ENCODE measurements around the gene HCN1.
"Not testable (repeated sequence)": the region's sequence is repeated elsewhere in the genome, so short reads cannot be mapped to it uniquely, and the experiment has no call there.

Gene HCN1

GRCh38 chr5:45336464-45336863 lies 359.7 kb downstream of the HCN1 start:
- no peak overlapping the region for H3K4me2 ChIP-seq (ENCODE audit: low read length)
- H3K79me2 ChIP-seq (ENCODE audit: control insufficient read depth, low read length): no peaks in the 10 kb centered on the region
- no peaks in the 10 kb centered on the region for H3F3A ChIP-seq (ENCODE audit: control insufficient read depth, insufficient read depth)
- H3K27me3 ChIP-seq (ENCODE audit: control insufficient read depth, low read length): no peaks in the 10 kb centered on the region
- no peaks in the 10 kb centered on the region for H3K36me3 ChIP-seq (ENCODE audit: control insufficient read depth, low read length)
- H3K4me1 ChIP-seq (ENCODE audit: control insufficient read depth, low read length): no peaks in the 10 kb centered on the region
- H3K9me3 ChIP-seq (ENCODE audit: control insufficient read depth, insufficient read depth, low read length): no peaks in the 10 kb centered on the region
- H3K4me3 ChIP-seq (ENCODE audit: low read length): no peak overlapping the region
- H3K27ac ChIP-seq (ENCODE audit: low read depth, low read length): no peak overlapping the region
- no peaks in the 10 kb centered on the region for H3K9me2 ChIP-seq (replicated peaks; ENCODE audit: control insufficient read depth, low read length)
- no peaks in the 10 kb centered on the region for H4K20me1 ChIP-seq (ENCODE audit: control insufficient read depth, insufficient read depth, low read depth, low read length)
- TF ChIP-seq CTCF (IDR thresholded peaks at IDR 0.05; ENCODE audit: low read depth, low read length, poor library complexity, severe bottlenecking) (no peak), EZH2phosphoT487 (IDR thresholded peaks at IDR 0.05; ENCODE audit: borderline replicate concordance, low read length) (no peak)

GRCh38 chr5:45335978-45336377 lies 360.2 kb downstream of the HCN1 start:
- no peaks in the 10 kb centered on the region for H3K36me3 ChIP-seq (ENCODE audit: control insufficient read depth, low read length)
- H3K27ac ChIP-seq (ENCODE audit: low read depth, low read length): no peak overlapping the region
- TF ChIP-seq CTCF (IDR thresholded peaks at IDR 0.05; ENCODE audit: low read depth, low read length, poor library complexity, severe bottlenecking) (no peak), EZH2phosphoT487 (IDR thresholded peaks at IDR 0.05; ENCODE audit: borderline replicate concordance, low read length) (no peak)
- H3K27me3 ChIP-seq (ENCODE audit: control insufficient read depth, low read length): no peaks in the 10 kb centered on the region
- H4K20me1 ChIP-seq (ENCODE audit: control insufficient read depth, insufficient read depth, low read depth, low read length): no peaks in the 10 kb centered on the region
- H3F3A ChIP-seq (ENCODE audit: control insufficient read depth, insufficient read depth): no peaks in the 10 kb centered on the region
- H3K79me2 ChIP-seq (ENCODE audit: control insufficient read depth, low read length): no peaks in the 10 kb centered on the region
- H3K9me2 ChIP-seq (replicated peaks; ENCODE audit: control insufficient read depth, low read length): no peaks in the 10 kb centered on the region
- no peak overlapping the region for H3K4me2 ChIP-seq (ENCODE audit: low read length)
- no peaks in the 10 kb centered on the region for H3K9me3 ChIP-seq (ENCODE audit: control insufficient read depth, insufficient read depth, low read length)
- H3K4me1 ChIP-seq (ENCODE audit: control insufficient read depth, low read length): no peaks in the 10 kb centered on the region
- no peak overlapping the region for H3K4me3 ChIP-seq (ENCODE audit: low read length)

GRCh38 chr5:45335346-45335745 lies 360.8 kb downstream of the HCN1 start:
- no peaks in the 10 kb centered on the region for H3K27me3 ChIP-seq (ENCODE audit: control insufficient read depth, low read length)
- no peaks in the 10 kb centered on the region for H3K9me2 ChIP-seq (replicated peaks; ENCODE audit: control insufficient read depth, low read length)
- H3F3A ChIP-seq (ENCODE audit: control insufficient read depth, insufficient read depth): no peaks in the 10 kb centered on the region
- H3K27ac ChIP-seq (ENCODE audit: low read depth, low read length): no peak overlapping the region
- no peaks in the 10 kb centered on the region for H3K36me3 ChIP-seq (ENCODE audit: control insufficient read depth, low read length)
- H3K79me2 ChIP-seq (ENCODE audit: control insufficient read depth, low read length): no peaks in the 10 kb centered on the region
- no peaks in the 10 kb centered on the region for H3K9me3 ChIP-seq (ENCODE audit: control insufficient read depth, insufficient read depth, low read length)
- TF ChIP-seq EZH2phosphoT487 (IDR thresholded peaks at IDR 0.05; ENCODE audit: borderline replicate concordance, low read length) (no peak), CTCF (IDR thresholded peaks at IDR 0.05; ENCODE audit: low read depth, low read length, poor library complexity, severe bottlenecking) (no peak)
- H3K4me2 ChIP-seq (ENCODE audit: low read length): no peak overlapping the region
- no peaks in the 10 kb centered on the region for H3K4me1 ChIP-seq (ENCODE audit: control insufficient read depth, low read length)
- H4K20me1 ChIP-seq (ENCODE audit: control insufficient read depth, insufficient read depth, low read depth, low read length): no peaks in the 10 kb centered on the region
- no peak overlapping the region for H3K4me3 ChIP-seq (ENCODE audit: low read length)

- H3K4me3 ChIP-seq (ENCODE audit: low read length): no peak overlapping the region
- H3K36me3 ChIP-seq (ENCODE audit: control insufficient read depth, low read length): no peaks in the 10 kb centered on the region
- no peaks in the 10 kb centered on the region for H3K79me2 ChIP-seq (ENCODE audit: control insufficient read depth, low read length)
- H3K4me2 ChIP-seq (ENCODE audit: low read length): no peak overlapping the region
- no peak for TF ChIP-seq CTCF (IDR thresholded peaks at IDR 0.05; ENCODE audit: low read depth, low read length, poor library complexity, severe bottlenecking)
- no peak for TF ChIP-seq EZH2phosphoT487 (IDR thresholded peaks at IDR 0.05; ENCODE audit: borderline replicate concordance, low read length)
- H3K27me3 ChIP-seq (ENCODE audit: control insufficient read depth, low read length): no peaks in the 10 kb centered on the region
- H3K4me1 ChIP-seq (ENCODE audit: control insufficient read depth, low read length): no peaks in the 10 kb centered on the region
- H3F3A ChIP-seq (ENCODE audit: control insufficient read depth, insufficient read depth): no peaks in the 10 kb centered on the region
- no peaks in the 10 kb centered on the region for H3K9me2 ChIP-seq (replicated peaks; ENCODE audit: control insufficient read depth, low read length)
- no peak overlapping the region for H3K27ac ChIP-seq (ENCODE audit: low read depth, low read length)
- no peaks in the 10 kb centered on the region for H4K20me1 ChIP-seq (ENCODE audit: control insufficient read depth, insufficient read depth, low read depth, low read length)
- no peaks in the 10 kb centered on the region for H3K9me3 ChIP-seq (ENCODE audit: control insufficient read depth, insufficient read depth, low read length)
These were observed 361.2 kb downstream of the HCN1 start for GRCh38 chr5:45334939-45335338.

GRCh38 chr5:45312627-45313026 lies 383.6 kb downstream of the HCN1 start:
- H3K9me2 ChIP-seq (replicated peaks; ENCODE audit: control insufficient read depth, low read length); H3K36me3 ChIP-seq (ENCODE audit: control insufficient read depth, low read length); H3K4me3 ChIP-seq (ENCODE audit: low read length); H3K4me2 ChIP-seq (ENCODE audit: low read length); H3K27me3 ChIP-seq (ENCODE audit: control insufficient read depth, low read length); H3K4me1 ChIP-seq (ENCODE audit: control insufficient read depth, low read length); H3K9me3 ChIP-seq (ENCODE audit: control insufficient read depth, insufficient read depth, low read length); H3K27ac ChIP-seq (ENCODE audit: low read depth, low read length); H3F3A ChIP-seq (ENCODE audit: control insufficient read depth, insufficient read depth); H3K79me2 ChIP-seq (ENCODE audit: control insufficient read depth, low read length); H4K20me1 ChIP-seq (ENCODE audit: control insufficient read depth, insufficient read depth, low read depth, low read length): not testable (repeated sequence)
